DOHH2 (cell line): Measurements from ENCODE around the gene WDR89.

ENCODE experiments used
- H3F3A ChIP-seq: fragments of 200-600 bp; sonication (generic), shearing (Covaris generic); 2 replicates; pipeline ENCODE4 v1.6.0; 2016; ENCODE audit warnings: antibody characterized with exemption, mild to moderate bottlenecking; ENCODE audit not compliant: control insufficient read depth, insufficient read depth
- H3K27ac ChIP-seq: fragments of 200-600 bp; sonication (generic); 2 replicates; pipeline ENCODE4 v1.5.1; 2014; ENCODE audit warnings: low read depth, mild to moderate bottlenecking, low read length, moderate library complexity
- H3K27me3 ChIP-seq: fragments of 200-600 bp; sonication (generic); 2 replicates; pipeline ENCODE4 v1.6.1; 2014; ENCODE audit warnings: mild to moderate bottlenecking, low read length, mixed read lengths; ENCODE audit not compliant: control insufficient read depth
- H3K36me3 ChIP-seq: fragments of 200-600 bp; sonication (generic); 2 replicates; pipeline ENCODE4 v1.6.1; 2014; ENCODE audit warnings: mild to moderate bottlenecking, low read length, moderate library complexity, mixed read lengths; ENCODE audit not compliant: control insufficient read depth
- H3K4me1 ChIP-seq: fragments of 200-600 bp; sonication (generic); 2 replicates; pipeline ENCODE4 v1.6.1; 2014; ENCODE audit warnings: mild to moderate bottlenecking, low read length, mixed read lengths; ENCODE audit not compliant: control insufficient read depth
- H3K4me2 ChIP-seq: fragments of 200-600 bp; sonication (generic); 2 replicates; pipeline ENCODE4 v1.6.0; 2014; ENCODE audit warnings: mild to moderate bottlenecking, low read length, moderate library complexity
- H3K4me3 ChIP-seq: fragments of 200-600 bp; sonication (generic); 2 replicates; pipeline ENCODE4 v1.5.1; 2014; ENCODE audit warnings: mild to moderate bottlenecking, low read length, mixed read lengths
- H3K79me2 ChIP-seq: fragments of 200-600 bp; sonication (generic); 2 replicates; pipeline ENCODE4 v1.6.1; 2014; ENCODE audit warnings: mild to moderate bottlenecking, low read length, mixed read lengths; ENCODE audit not compliant: control insufficient read depth
- H3K9me2 ChIP-seq: fragments of 200-600 bp; sonication (generic); replicated peaks from 2 replicates; pipeline ENCODE4 v1.6.1; 2014; ENCODE audit warnings: mild to moderate bottlenecking, low read length, mixed read lengths; ENCODE audit not compliant: control insufficient read depth
- H3K9me3 ChIP-seq: fragments of 200-600 bp; sonication (generic); 2 replicates; pipeline ENCODE4 v1.6.1; 2014; ENCODE audit warnings: antibody characterized with exemption, low read length, mixed read lengths; ENCODE audit not compliant: control insufficient read depth, insufficient read depth
- H4K20me1 ChIP-seq: fragments of 200-600 bp; sonication (generic); 2 replicates; pipeline ENCODE4 v1.6.0; 2014; ENCODE audit warnings: low read depth, mild to moderate bottlenecking, antibody characterized with exemption, low read length, moderate library complexity; ENCODE audit not compliant: control insufficient read depth, insufficient read depth
- EZH2phosphoT487 ChIP-seq: fragments of 200-600 bp; sonication (generic); IDR thresholded peaks from 2 replicates; pipeline ENCODE4 v1.6.1; 2017; ENCODE audit warnings: borderline replicate concordance, mild to moderate bottlenecking, antibody characterized with exemption, low read length, moderate library complexity, mixed read lengths
- TF ChIP-seq, protein P1 (sequence below): fragments of 200-600 bp; sonication (generic); IDR thresholded peaks from one replicate; pipeline ENCODE4 v1.5.1; 2014; ENCODE audit warnings: antibody characterized with exemption, mild to moderate bottlenecking, low read depth, low read length; ENCODE audit not compliant: poor library complexity, severe bottlenecking

WDR89 gene

GRCh38 chr14:63547798-63548335 lies 93.8 kb downstream of the WDR89 start:
- no peak for TF ChIP-seq EZH2phosphoT487
- TF ChIP-seq, protein P1, sequence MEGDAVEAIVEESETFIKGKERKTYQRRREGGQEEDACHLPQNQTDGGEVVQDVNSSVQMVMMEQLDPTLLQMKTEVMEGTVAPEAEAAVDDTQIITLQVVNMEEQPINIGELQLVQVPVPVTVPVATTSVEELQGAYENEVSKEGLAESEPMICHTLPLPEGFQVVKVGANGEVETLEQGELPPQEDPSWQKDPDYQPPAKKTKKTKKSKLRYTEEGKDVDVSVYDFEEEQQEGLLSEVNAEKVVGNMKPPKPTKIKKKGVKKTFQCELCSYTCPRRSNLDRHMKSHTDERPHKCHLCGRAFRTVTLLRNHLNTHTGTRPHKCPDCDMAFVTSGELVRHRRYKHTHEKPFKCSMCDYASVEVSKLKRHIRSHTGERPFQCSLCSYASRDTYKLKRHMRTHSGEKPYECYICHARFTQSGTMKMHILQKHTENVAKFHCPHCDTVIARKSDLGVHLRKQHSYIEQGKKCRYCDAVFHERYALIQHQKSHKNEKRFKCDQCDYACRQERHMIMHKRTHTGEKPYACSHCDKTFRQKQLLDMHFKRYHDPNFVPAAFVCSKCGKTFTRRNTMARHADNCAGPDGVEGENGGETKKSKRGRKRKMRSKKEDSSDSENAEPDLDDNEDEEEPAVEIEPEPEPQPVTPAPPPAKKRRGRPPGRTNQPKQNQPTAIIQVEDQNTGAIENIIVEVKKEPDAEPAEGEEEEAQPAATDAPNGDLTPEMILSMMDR, result no peak
- H3K4me1 ChIP-seq, result peaks cover 8% of the 10 kb centered on the region
- no peak overlapping the region for H3K4me2 ChIP-seq
- H3K36me3 ChIP-seq, result no peaks in the 10 kb centered on the region; the same call in 1 of the 2 replicates
- H3K9me2 ChIP-seq, result no peaks in the 10 kb centered on the region
- H3K9me3 ChIP-seq, result no peaks in the 10 kb centered on the region
- no peak overlapping the region for H3K27ac ChIP-seq
- H3F3A ChIP-seq, result no peaks in the 10 kb centered on the region
- H3K27me3 ChIP-seq, result no peaks in the 10 kb centered on the region
- H4K20me1 ChIP-seq, result no peaks in the 10 kb centered on the region
- H3K4me3 ChIP-seq, result no peak overlapping the region
- H3K79me2 ChIP-seq, result peaks cover 9% of the 10 kb centered on the region
